NCI-H187 (cell line): ENCODE data around the gene MAP7.
"Not testable (repeated sequence)": the region's sequence is repeated elsewhere in the genome, so short reads cannot be mapped to it uniquely, and the experiment has no call there.

ENCODE experiments used
- DNase-seq, 2 experiments: peaks; one replicate each; lab custom pipeline; 2025; lab: John Stamatoyannopoulos, UW

Gene MAP7

GRCh38 chr6:136337121-136337520 lies 213.1 kb downstream of the MAP7 start:
- DNase-seq = no peak

- no peak for DNase-seq
Observed at GRCh38 chr6:136335736-136336363, 214.4 kb downstream of the MAP7 start.

GRCh38 chr6:136334853-136335252 lies 215.4 kb downstream of the MAP7 start:
- no peak for DNase-seq

GRCh38 chr6:136334465-136334846 lies 215.8 kb downstream of the MAP7 start:
- DNase-seq = no peak

GRCh38 chr6:136333824-136334464 lies 216.3 kb downstream of the MAP7 start:
- DNase-seq = no peak

GRCh38 chr6:136331461-136331860 lies 218.8 kb downstream of the MAP7 start:
- no peak for DNase-seq

GRCh38 chr6:136330634-136331033 lies 219.6 kb downstream of the MAP7 start:
- no peak for DNase-seq

GRCh38 chr6:136326038-136326553 lies 224.1 kb downstream of the MAP7 start:
- no peak for DNase-seq

- no peak for DNase-seq
Observed at GRCh38 chr6:136324686-136325380, 225.4 kb downstream of the MAP7 start.

GRCh38 chr6:136323431-136324112 lies 226.7 kb downstream of the MAP7 start:
- no peak for DNase-seq

- no peak for DNase-seq
Observed at GRCh38 chr6:136319732-136320131, 230.5 kb downstream of the MAP7 start.

- DNase-seq = no peak
Observed at GRCh38 chr6:136318676-136319075, 231.5 kb downstream of the MAP7 start.

GRCh38 chr6:136317971-136318370 lies 232.3 kb downstream of the MAP7 start:
- DNase-seq = no peak

GRCh38 chr6:136317021-136317694 lies 233.1 kb downstream of the MAP7 start:
- DNase-seq = no peak

- DNase-seq = no peak
Observed at GRCh38 chr6:136315594-136315993, 234.6 kb downstream of the MAP7 start.

GRCh38 chr6:136312975-136313374 lies 237.2 kb downstream of the MAP7 start:
- DNase-seq = no peak

- no peak for DNase-seq
Observed at GRCh38 chr6:136309729-136310311, 240.4 kb downstream of the MAP7 start.

- DNase-seq = no peak
Observed at GRCh38 chr6:136309171-136309570, 241.1 kb downstream of the MAP7 start.

GRCh38 chr6:136308469-136308868 lies 241.8 kb downstream of the MAP7 start:
- not testable (repeated sequence) for DNase-seq

GRCh38 chr6:136307351-136307750 lies 242.9 kb downstream of the MAP7 start:
- no peak for DNase-seq

GRCh38 chr6:136306466-136306865 lies 243.8 kb downstream of the MAP7 start:
- no peak for DNase-seq

GRCh38 chr6:136304410-136304809 lies 245.8 kb downstream of the MAP7 start:
- DNase-seq = no peak
